Measurements from ENCODE around the gene FANCD2OS. TPM values are rescaled to one million over a fixed set of nuclear protein-coding genes. Genes with fewer than 3 reads are reported as not detected.

Gene FANCD2OS, protein sequence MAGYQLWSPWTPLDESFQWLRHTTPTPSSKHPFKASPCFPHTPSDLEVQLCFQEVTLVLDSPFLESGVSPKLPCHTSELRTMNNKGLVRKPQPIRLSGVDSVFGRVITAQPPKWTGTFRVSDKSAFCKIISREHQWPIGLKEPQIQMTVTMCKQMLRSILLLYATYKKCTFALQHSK
- total RNA-seq (not detected), polyA plus RNA-seq (not detected)
- long read RNA-seq, donor 1: 0 reads
- long read RNA-seq, donor 2, partial matches to known transcripts: 106 of 106 reads
- long read RNA-seq, donor 2, other reads (novel, unspliced or antisense): 0 of 106 reads
- long read RNA-seq, donor 3: 0 reads
- long read RNA-seq, donor 4: 0 reads
- long read RNA-seq, donor 5: 0 reads
- long read RNA-seq, donor 6: 0 reads
- long read RNA-seq, donor 7: 0 reads
- long read RNA-seq, donor 8: 0 reads
- long read RNA-seq, donor 9, partial matches to known transcripts: 36 of 36 reads
- long read RNA-seq, donor 9, other reads (novel, unspliced or antisense): 0 of 36 reads
- long read RNA-seq, donor 10: 0 reads

DNA sequence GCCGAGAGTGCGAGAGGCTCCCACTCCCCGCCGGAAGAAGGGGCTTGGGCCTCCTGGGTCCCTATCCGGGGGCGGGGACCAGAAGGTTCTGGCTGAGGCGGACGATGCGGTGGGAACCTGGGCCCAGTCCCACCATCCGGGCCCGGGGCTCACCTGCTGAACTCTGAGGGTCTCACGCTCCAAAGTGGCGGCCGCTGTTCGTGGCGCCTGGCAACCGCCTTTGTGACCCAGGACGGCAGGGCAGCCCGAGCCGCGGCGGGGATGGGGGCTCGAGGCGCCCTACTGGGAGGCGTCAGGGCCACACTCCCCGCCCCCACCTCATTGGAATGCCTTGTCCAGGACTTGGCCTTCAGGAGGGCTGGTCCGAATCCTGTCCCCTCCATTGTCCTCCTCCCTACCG is at the start of gene FANCD2OS:
FANCD2OS (minus strand) TSS at position 165 of the 400 bp plus-strand sequence. CDS start 3,481 bp downstream, outside the sequence.
- no peak for TF ChIP-seq POLR2A (IDR thresholded peaks at IDR 0.05)
- TF ChIP-seq, protein P1, sequence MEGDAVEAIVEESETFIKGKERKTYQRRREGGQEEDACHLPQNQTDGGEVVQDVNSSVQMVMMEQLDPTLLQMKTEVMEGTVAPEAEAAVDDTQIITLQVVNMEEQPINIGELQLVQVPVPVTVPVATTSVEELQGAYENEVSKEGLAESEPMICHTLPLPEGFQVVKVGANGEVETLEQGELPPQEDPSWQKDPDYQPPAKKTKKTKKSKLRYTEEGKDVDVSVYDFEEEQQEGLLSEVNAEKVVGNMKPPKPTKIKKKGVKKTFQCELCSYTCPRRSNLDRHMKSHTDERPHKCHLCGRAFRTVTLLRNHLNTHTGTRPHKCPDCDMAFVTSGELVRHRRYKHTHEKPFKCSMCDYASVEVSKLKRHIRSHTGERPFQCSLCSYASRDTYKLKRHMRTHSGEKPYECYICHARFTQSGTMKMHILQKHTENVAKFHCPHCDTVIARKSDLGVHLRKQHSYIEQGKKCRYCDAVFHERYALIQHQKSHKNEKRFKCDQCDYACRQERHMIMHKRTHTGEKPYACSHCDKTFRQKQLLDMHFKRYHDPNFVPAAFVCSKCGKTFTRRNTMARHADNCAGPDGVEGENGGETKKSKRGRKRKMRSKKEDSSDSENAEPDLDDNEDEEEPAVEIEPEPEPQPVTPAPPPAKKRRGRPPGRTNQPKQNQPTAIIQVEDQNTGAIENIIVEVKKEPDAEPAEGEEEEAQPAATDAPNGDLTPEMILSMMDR (IDR thresholded peaks at IDR 0.05): no peak
- no peaks in the 10 kb centered on the region for H3K27me3 ChIP-seq

DNA sequence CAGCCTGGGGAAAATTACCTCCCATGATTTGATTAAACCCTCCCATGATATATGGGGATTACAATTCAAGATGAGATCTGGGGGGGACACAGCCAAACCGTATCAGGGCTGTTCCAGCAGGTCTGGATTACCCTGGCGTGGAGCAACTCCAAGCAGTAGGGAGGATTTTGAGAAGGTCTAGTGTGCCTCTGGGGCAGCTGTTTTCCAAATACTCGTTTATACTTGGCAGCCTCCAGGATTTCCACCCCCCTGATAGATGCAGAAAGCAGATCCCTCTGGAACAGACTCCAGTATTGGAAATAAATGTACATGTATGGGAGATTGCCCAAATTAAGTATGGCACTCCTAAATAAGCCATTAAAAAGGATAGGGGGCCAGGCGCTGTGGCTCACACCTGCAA is 49.0 kb upstream of the FANCD2OS start:
- no peak overlapping the region for H3K27ac ChIP-seq
- WGBS, 4 donors: 67 to 75% (median 74%) methylated on average over 4 of the region's 4 CpGs
- TF ChIP-seq, protein P1 (IDR thresholded peaks at IDR 0.05): no peak
- TF ChIP-seq POLR2A (IDR thresholded peaks at IDR 0.05): no peak
- no peaks in the 10 kb centered on the region for H3K27me3 ChIP-seq
- peaks cover 0 to 15% of the 10 kb centered on the region in 2 donors for H3K36me3 ChIP-seq (replicated peaks in 1 of 2)
- no peaks in the 10 kb centered on the region for H3K4me1 ChIP-seq (replicated peaks in 1 of 2)
- H3K9me3 ChIP-seq (replicated peaks in 1 of 3): no peaks in the 10 kb centered on the region
- intact Hi-C loops (cut with DNase I): no loop called here
- H3K4me3 ChIP-seq: no peak overlapping the region
- DNase-seq: no peak

More for the DNA sequence above, at the start of gene FANCD2OS:
- WGBS, 4 donors: 66 to 89% (median 77%) methylated on average over 20 to 28 of the region's 28 CpGs; no CpG with 5 or more reads in 1 of the 4 donors
- Histone ChIP-seq H3K4me1 (replicated peaks in 1 of 2) (no peaks in the 10 kb centered on the region), H3K9me3 (replicated peaks in 1 of 3) (no peaks in the 10 kb centered on the region), H3K27ac (no peak within 1 kb of the TSS), H3K36me3 (replicated peaks in 1 of 2) (no peaks in the 10 kb centered on the region), H3K4me3 (no peak within 1 kb of the TSS)
- intact Hi-C loops (cut with DNase I): no loop called here
- no peak for DNase-seq

DNA sequence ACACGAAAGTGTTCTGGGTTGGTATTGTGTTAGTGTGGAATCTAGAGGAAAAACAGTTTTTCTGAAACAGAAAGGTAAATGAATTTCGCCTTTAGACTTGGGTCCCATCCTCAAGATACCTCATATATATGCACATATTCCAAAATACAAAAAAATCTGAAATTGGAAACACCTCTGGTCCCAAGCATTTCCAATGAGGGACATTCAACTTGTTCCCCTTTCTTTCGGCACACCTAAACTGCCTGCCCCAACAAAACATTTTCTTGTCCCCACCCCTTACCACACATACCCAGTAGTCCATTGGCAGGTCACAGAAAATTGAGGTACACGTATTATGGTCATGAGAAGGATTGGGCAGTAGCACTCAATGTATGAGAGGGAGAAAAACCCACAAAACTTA is 47.6 kb upstream of the FANCD2OS start:
- DNase-seq: no peak
- no peak overlapping the region for H3K4me3 ChIP-seq
- no peak overlapping the region for H3K27ac ChIP-seq
- H3K4me1 ChIP-seq (replicated peaks in 1 of 2): no peaks in the 10 kb centered on the region
- H3K36me3 ChIP-seq (replicated peaks in 1 of 2): peaks cover 0 to 29% of the 10 kb centered on the region in 2 donors
- intact Hi-C loops (cut with DNase I): no loop called here
- 92 to 96% (median 94%) methylated on average over 4 of the region's 4 CpGs for WGBS, 4 donors
- TF ChIP-seq, protein P1 (IDR thresholded peaks at IDR 0.05): no peak
- TF ChIP-seq POLR2A (IDR thresholded peaks at IDR 0.05): no peak
- H3K9me3 ChIP-seq (replicated peaks in 1 of 3): no peaks in the 10 kb centered on the region
- H3K27me3 ChIP-seq: no peaks in the 10 kb centered on the region

DNA sequence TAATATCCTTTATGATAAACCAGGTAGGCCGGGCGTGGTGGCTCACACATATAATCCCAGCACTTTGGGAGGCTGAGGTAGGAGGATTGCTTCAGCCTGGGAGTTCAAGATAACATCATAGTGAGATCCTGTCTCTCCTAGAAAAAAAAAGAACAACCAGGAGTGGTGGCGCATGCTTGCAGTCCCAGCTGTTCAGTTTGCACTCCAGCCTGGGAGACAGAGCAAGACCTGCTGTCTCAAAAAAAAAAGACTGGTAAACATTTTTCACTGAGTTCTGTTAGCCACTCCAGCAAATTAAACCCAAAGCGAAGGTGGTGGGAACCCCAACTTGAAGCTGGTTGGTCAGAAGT is 47.0 kb upstream of the FANCD2OS start:
- H3K27ac ChIP-seq: no peak overlapping the region
- no peak overlapping the region for H3K4me3 ChIP-seq
- 87 to 96% (median 92%) methylated on average over 4 of the region's 4 CpGs for WGBS, 4 donors
- no peak for DNase-seq
- H3K27me3 ChIP-seq: no peaks in the 10 kb centered on the region
- intact Hi-C loops (cut with DNase I): no loop called here
- no peaks in the 10 kb centered on the region for H3K9me3 ChIP-seq (replicated peaks in 1 of 3)
- peaks cover 0 to 34% of the 10 kb centered on the region in 2 donors for H3K36me3 ChIP-seq (replicated peaks in 1 of 2)
- H3K4me1 ChIP-seq (replicated peaks in 1 of 2): no peaks in the 10 kb centered on the region
- TF ChIP-seq POLR2A (IDR thresholded peaks at IDR 0.05): no peak
- TF ChIP-seq, protein P1 (IDR thresholded peaks at IDR 0.05): no peak

All from adrenal gland (tissue), 19 donors.